NCI-H2196 treated with DMSO at 0.1 percent for 48 hours (cell line): ENCODE results near the gene YPEL3.

Experiments
- DNase-seq: peaks from one replicate; lab custom pipeline; 2025; ENCODE audit not compliant: unreplicated experiment; lab: John Stamatoyannopoulos, UW

The YPEL3 gene

GRCh38 chr16:30091474-30092372, 4.3 kb downstream of the YPEL3 start, which contains the start of gene TBX6:
Gene TBX6, minus strand, starts transcription at chr16:30091924. Its CDS starts 731 bp downstream, at chr16:30091193.
- DNase-seq = peak; percentile 85

GRCh38 chr16:30090610-30091331, 5.2 kb downstream of the YPEL3 start:
- no peak for DNase-seq

GRCh38 chr16:30088832-30089624, 7.0 kb downstream of the YPEL3 start:
- DNase-seq = no peak

GRCh38 chr16:30088237-30088831, 7.7 kb downstream of the YPEL3 start:
- DNase-seq = no peak

GRCh38 chr16:30087181-30087898, 8.7 kb downstream of the YPEL3 start:
- no peak for DNase-seq

- DNase-seq = no peak
Measured at GRCh38 chr16:30086291-30087140, 9.5 kb downstream of the YPEL3 start.

GRCh38 chr16:30085820-30086219, 10.2 kb downstream of the YPEL3 start:
- DNase-seq = no peak

- no peak for DNase-seq
Measured at GRCh38 chr16:30085247-30085646, 10.8 kb downstream of the YPEL3 start.

GRCh38 chr16:30084816-30085159, 11.2 kb downstream of the YPEL3 start:
- DNase-seq = no peak

GRCh38 chr16:30084096-30084815, 11.8 kb downstream of the YPEL3 start:
- DNase-seq = no peak

GRCh38 chr16:30083216-30084055, 12.6 kb downstream of the YPEL3 start:
- no peak for DNase-seq

GRCh38 chr16:30082545-30083090, 13.4 kb downstream of the YPEL3 start:
- DNase-seq = no peak

GRCh38 chr16:30079480-30079879, 16.5 kb downstream of the YPEL3 start:
- no peak for DNase-seq

- no peak for DNase-seq
Measured at GRCh38 chr16:30078744-30079143, 17.3 kb downstream of the YPEL3 start.

- DNase-seq = no peak
Measured at GRCh38 chr16:30077656-30078055, 18.4 kb downstream of the YPEL3 start.

GRCh38 chr16:30076276-30076791, 19.7 kb downstream of the YPEL3 start:
- no peak for DNase-seq

- peak; percentile 79 for DNase-seq
Measured at GRCh38 chr16:30075503-30076275, 20.3 kb downstream of the YPEL3 start, which contains the start of gene PPP4C. Gene PPP4C, plus strand, starts transcription at chr16:30075994. Its CDS starts 384 bp downstream, at chr16:30076378.
